Activated T-cell treated with anti-CD3 and anti-CD28 coated beads, Interleukin-2, amount 50 U/mL, for 72 hours (primary cell): ENCODE measurements around the gene WNT3. TPM values are rescaled to one million over a fixed set of nuclear protein-coding genes. Genes with fewer than 3 reads are reported as not detected.

Source experiments
- ATAC-seq, 2 donors: fragments of 150-1000 bp; cut with Tn5 transposase; replicated peaks in 1 of 2; 2 replicates each; pipeline ENCODE4 v1.10.0; 2021; ENCODE audit warnings: moderate library complexity in 2 of 2, mild to moderate bottlenecking in 1 of 2
- DNase-seq, 2 donors: peaks; one replicate each; pipeline ENCODE4 v3.0.0; 2021 to 2022; ENCODE audit warnings: mixed read lengths in 1 of 2
- H3K27ac Mint-ChIP-seq: one replicate; pipeline ENCODE4 v1.8.0; 2022; ENCODE audit warnings: mild to moderate bottlenecking, moderate library complexity, mixed read lengths
- H3K27me3 Mint-ChIP-seq: one replicate; pipeline ENCODE4 v1.8.0; 2022; ENCODE audit warnings: low read depth, mixed read lengths
- H3K36me3 Mint-ChIP-seq, 2 donors: one replicate each; pipeline ENCODE4 v1.8.0; 2022; ENCODE audit warnings: mixed read lengths in 2 of 2, mild to moderate bottlenecking in 1 of 2; ENCODE audit not compliant: insufficient read depth in 2 of 2
- H3K4me1 Mint-ChIP-seq: one replicate; pipeline ENCODE4 v1.8.0; 2022; ENCODE audit warnings: low read depth, mixed read lengths
- H3K4me3 Mint-ChIP-seq, 2 donors: one replicate each; pipeline ENCODE4 v1.8.0; 2022; ENCODE audit warnings: mild to moderate bottlenecking in 2 of 2, mixed read lengths in 2 of 2, moderate library complexity in 2 of 2
- H3K9me3 Mint-ChIP-seq, 2 donors: one replicate each; pipeline ENCODE4 v1.8.0; 2022; ENCODE audit warnings: mixed read lengths in 2 of 2
- total RNA-seq, 2 donors: library from RNA; stranded (reverse); gene quantifications; one replicate each; pipeline ENCODE4 v1.2.3, GENCODE V29; 2022

Gene WNT3
- total RNA-seq, 2 donors from 2014 or later = 0.14 to 0.53 TPM

GRCh38 chr17:46815474-46816353, 2.8 kb downstream of the WNT3 start:
- peaks cover 20% of the 10 kb centered on the region for H3K4me1 Mint-ChIP-seq
- no peak overlapping the region for H3K27ac Mint-ChIP-seq
- DNase-seq = no peak
- H3K36me3 Mint-ChIP-seq = no peaks in the 10 kb centered on the region
- H3K9me3 Mint-ChIP-seq = no peaks in the 10 kb centered on the region
- H3K27me3 Mint-ChIP-seq = peaks cover 47% of the 10 kb centered on the region
- no peak for ATAC-seq
- H3K4me3 Mint-ChIP-seq = no peak overlapping the region

GRCh38 chr17:46814446-46814845, 4.0 kb downstream of the WNT3 start:
- no peaks in the 10 kb centered on the region for H3K9me3 Mint-ChIP-seq
- ATAC-seq (no peak), DNase-seq (no peak)
- H3K27ac Mint-ChIP-seq = no peak overlapping the region
- H3K36me3 Mint-ChIP-seq = no peaks in the 10 kb centered on the region
- H3K4me1 Mint-ChIP-seq = peaks cover 13% of the 10 kb centered on the region
- H3K27me3 Mint-ChIP-seq = peaks cover 36% of the 10 kb centered on the region
- H3K4me3 Mint-ChIP-seq = no peak overlapping the region

GRCh38 chr17:46813920-46814319, 4.6 kb downstream of the WNT3 start:
- H3K4me1 Mint-ChIP-seq = peaks cover 13% of the 10 kb centered on the region
- ATAC-seq (no peak), DNase-seq (no peak)
- H3K27me3 Mint-ChIP-seq = peaks cover 36% of the 10 kb centered on the region
- no peak overlapping the region for H3K27ac Mint-ChIP-seq
- no peak overlapping the region for H3K4me3 Mint-ChIP-seq
- H3K36me3 Mint-ChIP-seq = no peaks in the 10 kb centered on the region
- no peaks in the 10 kb centered on the region for H3K9me3 Mint-ChIP-seq

GRCh38 chr17:46812624-46813318, 5.7 kb downstream of the WNT3 start:
- no peak for DNase-seq
- no peak for ATAC-seq
- peaks cover 9% of the 10 kb centered on the region for H3K4me1 Mint-ChIP-seq
- peaks cover 30% of the 10 kb centered on the region for H3K27me3 Mint-ChIP-seq
- no peaks in the 10 kb centered on the region for H3K9me3 Mint-ChIP-seq
- no peak overlapping the region for H3K4me3 Mint-ChIP-seq
- H3K36me3 Mint-ChIP-seq = no peaks in the 10 kb centered on the region
- H3K27ac Mint-ChIP-seq = no peak overlapping the region

GRCh38 chr17:46811978-46812583, 6.4 kb downstream of the WNT3 start:
- H3K4me1 Mint-ChIP-seq = peaks cover 2% of the 10 kb centered on the region
- no peaks in the 10 kb centered on the region for H3K9me3 Mint-ChIP-seq
- H3K27me3 Mint-ChIP-seq = peaks cover 30% of the 10 kb centered on the region
- ATAC-seq (no peak), DNase-seq (no peak)
- H3K27ac Mint-ChIP-seq = no peak overlapping the region
- H3K4me3 Mint-ChIP-seq = no peak overlapping the region
- H3K36me3 Mint-ChIP-seq = no peaks in the 10 kb centered on the region

GRCh38 chr17:46810837-46811236, 7.7 kb downstream of the WNT3 start:
- Mint-ChIP-seq H3K36me3 (no peaks in the 10 kb centered on the region), H3K4me3 (no peak overlapping the region), H3K27me3 (peaks cover 17% of the 10 kb centered on the region), H3K9me3 (no peaks in the 10 kb centered on the region), H3K27ac (no peak overlapping the region), H3K4me1 (no peaks in the 10 kb centered on the region)
- DNase-seq (no peak), ATAC-seq (no peak)

GRCh38 chr17:46809110-46809571, 9.4 kb downstream of the WNT3 start:
- H3K4me3 Mint-ChIP-seq = no peak overlapping the region
- H3K36me3 Mint-ChIP-seq = no peaks in the 10 kb centered on the region
- ATAC-seq (no peak), DNase-seq (no peak)
- peaks cover 0 to 1% of the 10 kb centered on the region in 2 donors for H3K9me3 Mint-ChIP-seq
- H3K27me3 Mint-ChIP-seq = peaks cover 13% of the 10 kb centered on the region
- no peaks in the 10 kb centered on the region for H3K4me1 Mint-ChIP-seq
- H3K27ac Mint-ChIP-seq = no peak overlapping the region

- Mint-ChIP-seq H3K4me3 (no peak overlapping the region), H3K27ac (no peak overlapping the region), H3K4me1 (no peaks in the 10 kb centered on the region), H3K27me3 (peaks cover 7% of the 10 kb centered on the region), H3K9me3 (peaks cover 0 to 1% of the 10 kb centered on the region in 2 donors), H3K36me3 (no peaks in the 10 kb centered on the region)
- DNase-seq (no peak), ATAC-seq (no peak)
Observed at GRCh38 chr17:46805771-46806170, 12.7 kb downstream of the WNT3 start.

GRCh38 chr17:46803544-46803943, 14.9 kb downstream of the WNT3 start:
- DNase-seq = no peak
- no peak overlapping the region for H3K27ac Mint-ChIP-seq
- H3K9me3 Mint-ChIP-seq = peaks cover 1 to 2% of the 10 kb centered on the region in 2 donors
- H3K4me1 Mint-ChIP-seq = no peaks in the 10 kb centered on the region
- no peak for ATAC-seq
- peaks cover 7% of the 10 kb centered on the region for H3K27me3 Mint-ChIP-seq
- no peaks in the 10 kb centered on the region for H3K36me3 Mint-ChIP-seq
- H3K4me3 Mint-ChIP-seq = no peak overlapping the region

GRCh38 chr17:46802800-46803199, 15.7 kb downstream of the WNT3 start:
- no peaks in the 10 kb centered on the region for H3K4me1 Mint-ChIP-seq

GRCh38 chr17:46800573-46800972, 17.9 kb downstream of the WNT3 start:
- no peak for DNase-seq

More at GRCh38 chr17:46802800-46803199, 15.7 kb downstream of the WNT3 start:
- Mint-ChIP-seq H3K27me3 (peaks cover 7% of the 10 kb centered on the region), H3K36me3 (no peaks in the 10 kb centered on the region), H3K4me3 (no peak overlapping the region), H3K9me3 (peaks cover 1 to 2% of the 10 kb centered on the region in 2 donors), H3K27ac (no peak overlapping the region)
- DNase-seq (no peak), ATAC-seq (no peak)

GRCh38 chr17:46796956-46797530, 21.4 kb downstream of the WNT3 start:
- DNase-seq (no peak), ATAC-seq (no peak)
- Mint-ChIP-seq H3K4me3 (no peak overlapping the region), H3K4me1 (no peaks in the 10 kb centered on the region), H3K27ac (no peak overlapping the region), H3K9me3 (peaks cover 0 to 2% of the 10 kb centered on the region in 2 donors), H3K27me3 (peaks cover 7% of the 10 kb centered on the region), H3K36me3 (no peaks in the 10 kb centered on the region)

More at GRCh38 chr17:46800573-46800972, 17.9 kb downstream of the WNT3 start:
- peaks cover 1 to 2% of the 10 kb centered on the region in 2 donors for H3K9me3 Mint-ChIP-seq
- no peak overlapping the region for H3K4me3 Mint-ChIP-seq
- no peaks in the 10 kb centered on the region for H3K4me1 Mint-ChIP-seq
- no peak for ATAC-seq
- no peaks in the 10 kb centered on the region for H3K36me3 Mint-ChIP-seq
- H3K27me3 Mint-ChIP-seq = no peaks in the 10 kb centered on the region
- H3K27ac Mint-ChIP-seq = no peak overlapping the region

- ATAC-seq = no peak
- DNase-seq = no peak
- peaks cover 0 to 2% of the 10 kb centered on the region in 2 donors for H3K9me3 Mint-ChIP-seq
- H3K27me3 Mint-ChIP-seq = peaks cover 7% of the 10 kb centered on the region
- no peaks in the 10 kb centered on the region for H3K36me3 Mint-ChIP-seq
- H3K4me3 Mint-ChIP-seq = no peak overlapping the region
- H3K27ac Mint-ChIP-seq = no peak overlapping the region
- no peaks in the 10 kb centered on the region for H3K4me1 Mint-ChIP-seq
Observed at GRCh38 chr17:46796524-46796923, 22.0 kb downstream of the WNT3 start.
